ENCODE data around the gene CRYBB3. TPM values are rescaled to one million over a fixed set of nuclear protein-coding genes. Genes with fewer than 3 reads are reported as not detected.

The CRYBB3 gene
- total RNA-seq, 1 experiment from 2014 or later = 0.64 TPM

DNA sequence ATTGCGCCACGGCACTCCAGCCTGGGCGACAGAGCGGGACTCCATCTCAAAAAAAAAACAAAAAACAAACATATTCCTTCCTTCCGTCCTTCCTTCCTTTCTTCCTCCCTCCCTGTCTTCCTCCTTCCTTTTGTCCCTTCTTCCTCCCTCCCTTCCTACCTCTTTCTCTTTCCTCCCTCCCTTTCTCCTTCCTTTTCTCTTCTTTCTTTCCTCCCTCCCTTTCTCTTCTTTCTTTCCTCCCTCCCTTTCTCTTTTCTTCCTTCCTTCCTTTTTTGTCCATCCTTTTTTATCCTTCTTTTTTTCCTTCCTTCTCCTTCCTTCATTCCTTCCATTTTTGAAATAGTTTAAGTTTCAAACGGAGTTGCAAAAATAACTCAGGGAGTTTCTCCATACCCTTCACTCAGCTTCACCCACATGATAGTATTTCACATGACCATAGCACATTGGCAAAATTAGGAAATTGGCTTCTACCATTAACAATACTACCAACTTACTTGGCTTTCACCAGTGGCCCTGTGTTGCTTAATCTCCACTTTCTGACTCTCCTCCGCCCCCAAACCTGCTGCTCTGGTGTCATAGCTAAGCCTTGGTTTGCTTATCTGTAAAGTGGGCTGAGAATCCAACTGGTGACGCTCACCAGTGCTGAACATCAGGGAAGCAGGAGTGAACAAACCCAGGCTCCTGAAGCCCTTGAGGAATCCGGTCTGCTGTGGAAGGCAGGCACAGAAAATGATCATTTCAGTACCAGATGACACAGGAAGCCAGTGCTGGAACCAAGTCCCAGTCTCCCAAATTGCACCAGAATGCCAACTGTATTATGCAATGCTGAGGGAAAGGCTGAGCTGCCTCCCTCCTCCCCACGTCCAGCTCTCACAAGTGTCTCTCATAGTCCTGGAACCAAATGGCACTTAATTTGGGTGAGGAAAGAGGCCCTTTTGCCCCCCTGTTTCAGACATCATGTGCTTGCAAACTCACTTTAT, 17.2 kb upstream of the CRYBB3 start:
- no peak for ATAC-seq
- H3K4me3 ChIP-seq (replicated peaks in 1 of 2; ENCODE audit: low read depth in 1 of 2, low read length in 2 of 2) = no peak overlapping the region
- H3K4me2 ChIP-seq (ENCODE audit: low read length) = no peak overlapping the region

More for the DNA sequence above, 17.2 kb upstream of the CRYBB3 start:
- no peaks in the 10 kb centered on the region; the same call in 1 of the 2 replicates for H4K20me1 ChIP-seq (ENCODE audit: insufficient read depth)
- H3K9me2 ChIP-seq (ENCODE audit: insufficient read depth) = no peaks in the 10 kb centered on the region
- RAD21 ChIA-PET (ENCODE audit: low non-redundant PET in 1 of 2, low total read pairs in 2 of 2, uncharacterized antibody in 2 of 2, unreplicated experiment in 2 of 2) = no interaction called here
- H2AFZ ChIP-seq (ENCODE audit: low read depth, low read length, poor library complexity, severe bottlenecking) = no peak overlapping the region
- BruUV-seq (replicated peaks) = no TSS peak
- no peaks in the 10 kb centered on the region for H3K9me3 ChIP-seq (ENCODE audit: control insufficient read depth in 1 of 2, insufficient read depth in 1 of 2, low read depth in 1 of 2, low read length in 2 of 2)
- H3K36me3 ChIP-seq (ENCODE audit: control insufficient read depth in 1 of 2, insufficient read depth in 2 of 2, low read length in 2 of 2) = peaks cover 2 to 7% of the 10 kb centered on the region in 2 experiments; a peak in 2 of 4 replicates
- H3K9ac ChIP-seq (ENCODE audit: low read length) = no peak overlapping the region
- TF ChIP-seq EZH2 (IDR thresholded peaks at IDR 0.05) = no peak
- TF ChIP-seq, protein P1, sequence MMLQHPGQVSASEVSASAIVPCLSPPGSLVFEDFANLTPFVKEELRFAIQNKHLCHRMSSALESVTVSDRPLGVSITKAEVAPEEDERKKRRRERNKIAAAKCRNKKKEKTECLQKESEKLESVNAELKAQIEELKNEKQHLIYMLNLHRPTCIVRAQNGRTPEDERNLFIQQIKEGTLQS (IDR thresholded peaks at IDR 0.05) = no peak
- TF ChIP-seq POLR2AphosphoS5 (IDR thresholded peaks at IDR 0.05; ENCODE audit: low read depth, low read length) = no peak
- no peak for TF ChIP-seq RAD21 (IDR thresholded peaks at IDR 0.05; ENCODE audit: low read depth)
- no peak for TF ChIP-seq ZNF274 (IDR thresholded peaks at IDR 0.05; ENCODE audit: low read depth, low read length)
- no peak for TF ChIP-seq YY1 (IDR thresholded peaks at IDR 0.05; ENCODE audit: extremely low read depth, insufficient replicate concordance, low read depth, low read length)
- TF ChIP-seq, protein P2, sequence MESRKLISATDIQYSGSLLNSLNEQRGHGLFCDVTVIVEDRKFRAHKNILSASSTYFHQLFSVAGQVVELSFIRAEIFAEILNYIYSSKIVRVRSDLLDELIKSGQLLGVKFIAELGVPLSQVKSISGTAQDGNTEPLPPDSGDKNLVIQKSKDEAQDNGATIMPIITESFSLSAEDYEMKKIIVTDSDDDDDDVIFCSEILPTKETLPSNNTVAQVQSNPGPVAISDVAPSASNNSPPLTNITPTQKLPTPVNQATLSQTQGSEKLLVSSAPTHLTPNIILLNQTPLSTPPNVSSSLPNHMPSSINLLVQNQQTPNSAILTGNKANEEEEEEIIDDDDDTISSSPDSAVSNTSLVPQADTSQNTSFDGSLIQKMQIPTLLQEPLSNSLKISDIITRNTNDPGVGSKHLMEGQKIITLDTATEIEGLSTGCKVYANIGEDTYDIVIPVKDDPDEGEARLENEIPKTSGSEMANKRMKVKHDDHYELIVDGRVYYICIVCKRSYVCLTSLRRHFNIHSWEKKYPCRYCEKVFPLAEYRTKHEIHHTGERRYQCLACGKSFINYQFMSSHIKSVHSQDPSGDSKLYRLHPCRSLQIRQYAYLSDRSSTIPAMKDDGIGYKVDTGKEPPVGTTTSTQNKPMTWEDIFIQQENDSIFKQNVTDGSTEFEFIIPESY (IDR thresholded peaks at IDR 0.05; ENCODE audit: extremely low read depth, insufficient replicate concordance, low read length) = no peak
- TF ChIP-seq FOSL1 (IDR thresholded peaks at IDR 0.05; ENCODE audit: low read depth) = no peak
- no peak for TF ChIP-seq SIN3A (IDR thresholded peaks at IDR 0.05; ENCODE audit: low read depth)
- no peak for TF ChIP-seq EGR1 (IDR thresholded peaks at IDR 0.05; ENCODE audit: low read depth)
- TF ChIP-seq, protein P3, sequence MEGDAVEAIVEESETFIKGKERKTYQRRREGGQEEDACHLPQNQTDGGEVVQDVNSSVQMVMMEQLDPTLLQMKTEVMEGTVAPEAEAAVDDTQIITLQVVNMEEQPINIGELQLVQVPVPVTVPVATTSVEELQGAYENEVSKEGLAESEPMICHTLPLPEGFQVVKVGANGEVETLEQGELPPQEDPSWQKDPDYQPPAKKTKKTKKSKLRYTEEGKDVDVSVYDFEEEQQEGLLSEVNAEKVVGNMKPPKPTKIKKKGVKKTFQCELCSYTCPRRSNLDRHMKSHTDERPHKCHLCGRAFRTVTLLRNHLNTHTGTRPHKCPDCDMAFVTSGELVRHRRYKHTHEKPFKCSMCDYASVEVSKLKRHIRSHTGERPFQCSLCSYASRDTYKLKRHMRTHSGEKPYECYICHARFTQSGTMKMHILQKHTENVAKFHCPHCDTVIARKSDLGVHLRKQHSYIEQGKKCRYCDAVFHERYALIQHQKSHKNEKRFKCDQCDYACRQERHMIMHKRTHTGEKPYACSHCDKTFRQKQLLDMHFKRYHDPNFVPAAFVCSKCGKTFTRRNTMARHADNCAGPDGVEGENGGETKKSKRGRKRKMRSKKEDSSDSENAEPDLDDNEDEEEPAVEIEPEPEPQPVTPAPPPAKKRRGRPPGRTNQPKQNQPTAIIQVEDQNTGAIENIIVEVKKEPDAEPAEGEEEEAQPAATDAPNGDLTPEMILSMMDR (IDR thresholded peaks at IDR 0.05 in 2 of 3, conservative IDR thresholded peaks at IDR 0.05 in 1 of 3; ENCODE audit: borderline replicate concordance in 1 of 3, insufficient read depth in 1 of 3, low read depth in 2 of 3, low read length in 2 of 3) = no peak
- TF ChIP-seq, protein P4, sequence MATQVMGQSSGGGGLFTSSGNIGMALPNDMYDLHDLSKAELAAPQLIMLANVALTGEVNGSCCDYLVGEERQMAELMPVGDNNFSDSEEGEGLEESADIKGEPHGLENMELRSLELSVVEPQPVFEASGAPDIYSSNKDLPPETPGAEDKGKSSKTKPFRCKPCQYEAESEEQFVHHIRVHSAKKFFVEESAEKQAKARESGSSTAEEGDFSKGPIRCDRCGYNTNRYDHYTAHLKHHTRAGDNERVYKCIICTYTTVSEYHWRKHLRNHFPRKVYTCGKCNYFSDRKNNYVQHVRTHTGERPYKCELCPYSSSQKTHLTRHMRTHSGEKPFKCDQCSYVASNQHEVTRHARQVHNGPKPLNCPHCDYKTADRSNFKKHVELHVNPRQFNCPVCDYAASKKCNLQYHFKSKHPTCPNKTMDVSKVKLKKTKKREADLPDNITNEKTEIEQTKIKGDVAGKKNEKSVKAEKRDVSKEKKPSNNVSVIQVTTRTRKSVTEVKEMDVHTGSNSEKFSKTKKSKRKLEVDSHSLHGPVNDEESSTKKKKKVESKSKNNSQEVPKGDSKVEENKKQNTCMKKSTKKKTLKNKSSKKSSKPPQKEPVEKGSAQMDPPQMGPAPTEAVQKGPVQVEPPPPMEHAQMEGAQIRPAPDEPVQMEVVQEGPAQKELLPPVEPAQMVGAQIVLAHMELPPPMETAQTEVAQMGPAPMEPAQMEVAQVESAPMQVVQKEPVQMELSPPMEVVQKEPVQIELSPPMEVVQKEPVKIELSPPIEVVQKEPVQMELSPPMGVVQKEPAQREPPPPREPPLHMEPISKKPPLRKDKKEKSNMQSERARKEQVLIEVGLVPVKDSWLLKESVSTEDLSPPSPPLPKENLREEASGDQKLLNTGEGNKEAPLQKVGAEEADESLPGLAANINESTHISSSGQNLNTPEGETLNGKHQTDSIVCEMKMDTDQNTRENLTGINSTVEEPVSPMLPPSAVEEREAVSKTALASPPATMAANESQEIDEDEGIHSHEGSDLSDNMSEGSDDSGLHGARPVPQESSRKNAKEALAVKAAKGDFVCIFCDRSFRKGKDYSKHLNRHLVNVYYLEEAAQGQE (IDR thresholded peaks at IDR 0.05; ENCODE audit: low read depth) = no peak
- no peak for TF ChIP-seq CBX3 (IDR thresholded peaks at IDR 0.05; ENCODE audit: low read depth)
- TF ChIP-seq SRF (IDR thresholded peaks at IDR 0.05; ENCODE audit: low read depth) = no peak
- no peak for TF ChIP-seq CEBPB (IDR thresholded peaks at IDR 0.05; ENCODE audit: low read depth)
- POLR2A ChIA-PET = no interaction called here
- no peaks in the 10 kb centered on the region for H3K79me2 ChIP-seq (ENCODE audit: insufficient read depth, low read length)
- CTCF ChIA-PET = no interaction called here
- intact Hi-C loops (cut with micrococcal nuclease) = no loop called here
- H3K27me3 ChIP-seq (ENCODE audit: insufficient read depth, low read length) = no peaks in the 10 kb centered on the region
- H3K27ac ChIP-seq (ENCODE audit: low read depth, low read length) = no peak overlapping the region
- H3K4me1 ChIP-seq (ENCODE audit: control insufficient read depth in 1 of 2, insufficient read depth in 2 of 2, low read length in 2 of 2) = no peaks in the 10 kb centered on the region
- no peak for DNase-seq (ENCODE audit: low read depth, low spot score)

Data from HCT116 (cell line).